SK-N-MC (cell line): ENCODE measurements around the gene GLI3.

Experiments used
- EZH2 ChIP-seq: fragments of 200-600 bp; sonication (generic); IDR thresholded peaks from one replicate; pipeline ENCODE4 v1.6.1; 2017; ENCODE audit warnings: antibody characterized with exemption
- POLR2AphosphoS5 ChIP-seq: IDR thresholded peaks from 2 replicates; pipeline ENCODE4 v1.6.1; 2012; ENCODE audit warnings: mild to moderate bottlenecking, low read depth, low read length, borderline replicate concordance

DNA sequence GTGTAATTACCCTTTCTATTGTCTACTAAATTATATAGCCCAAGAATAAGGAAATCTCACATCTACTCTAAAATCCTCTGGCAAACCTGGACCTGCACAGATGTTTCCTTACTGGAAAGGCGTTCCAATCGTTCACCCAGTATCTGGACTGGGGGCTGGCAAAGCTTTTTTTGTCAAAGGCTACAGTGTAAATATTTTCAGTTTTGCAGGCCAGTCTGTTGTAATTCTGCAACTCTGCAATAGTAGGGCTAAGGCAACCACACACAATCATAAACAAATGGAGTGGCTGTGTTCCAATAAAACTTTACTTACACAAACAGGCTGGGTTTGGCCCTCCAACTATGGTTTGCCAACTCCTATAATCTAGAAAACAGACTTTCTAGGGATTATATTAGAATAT lies 56.2 kb downstream of the GLI3 start:
- TF ChIP-seq POLR2AphosphoS5 (no peak), EZH2 (no peak)
